HEK293 (cell line): ENCODE measurements around the gene DNAJC2.

Experiments used
- PRDM2 ChIP-seq: fragments of 450-650 bp; formaldehyde crosslinking; IDR thresholded peaks from 2 replicates; pipeline ENCODE4 v1.5.1; 2016; ENCODE audit warnings: missing biosample characterization, missing genetic modification characterization, borderline replicate concordance
- ZBTB20 ChIP-seq: fragments of 450-650 bp; formaldehyde crosslinking; IDR thresholded peaks from 2 replicates; pipeline ENCODE4 v1.5.1; 2016; ENCODE audit warnings: missing biosample characterization, missing genetic modification characterization
- ZBTB7A ChIP-seq: fragments of 450-650 bp; formaldehyde crosslinking; IDR thresholded peaks from 2 replicates; pipeline ENCODE4 v1.5.1; 2016; ENCODE audit warnings: low read depth, missing biosample characterization, missing genetic modification characterization
- ZEB2 ChIP-seq: fragments of 450-650 bp; formaldehyde crosslinking; IDR thresholded peaks from 2 replicates; pipeline ENCODE4 v1.5.1; 2016; ENCODE audit warnings: missing biosample characterization, missing genetic modification characterization
- ZFP69B ChIP-seq: fragments of 450-650 bp; formaldehyde crosslinking; IDR thresholded peaks from 2 replicates; pipeline ENCODE4 v1.5.1; 2016; ENCODE audit warnings: missing biosample characterization, missing genetic modification characterization
- ZNF138 ChIP-seq: fragments of 450-650 bp; formaldehyde crosslinking; IDR thresholded peaks from 2 replicates; pipeline ENCODE4 v1.5.1; 2016; ENCODE audit warnings: missing biosample characterization, missing genetic modification characterization, borderline replicate concordance
- ZNF221 ChIP-seq: fragments of 450-650 bp; formaldehyde crosslinking; IDR thresholded peaks from 2 replicates; pipeline ENCODE4 v1.5.1; 2017; ENCODE audit warnings: missing biosample characterization, missing genetic modification characterization, borderline replicate concordance
- ZNF311 ChIP-seq: fragments of 450-650 bp; formaldehyde crosslinking; IDR thresholded peaks from 2 replicates; pipeline ENCODE4 v1.5.1; 2017; ENCODE audit warnings: missing biosample characterization, missing genetic modification characterization, borderline replicate concordance
- ZNF341 ChIP-seq: fragments of 450-650 bp; formaldehyde crosslinking; IDR thresholded peaks from 2 replicates; pipeline ENCODE4; 2016; ENCODE audit warnings: low read depth, missing biosample characterization, missing genetic modification characterization
- ZNF518A ChIP-seq: fragments of 450-650 bp; formaldehyde crosslinking; conservative IDR thresholded peaks from 2 replicates; pipeline ENCODE4 v1.5.1; 2016; ENCODE audit warnings: low read depth, missing biosample characterization, missing genetic modification characterization
- ZNF544 ChIP-seq: fragments of 450-650 bp; formaldehyde crosslinking; IDR thresholded peaks from 2 replicates; pipeline ENCODE4 v1.5.0; 2017; ENCODE audit warnings: missing biosample characterization, missing genetic modification characterization
- ZNF623 ChIP-seq: fragments of 450-650 bp; formaldehyde crosslinking; IDR thresholded peaks from 2 replicates; pipeline ENCODE4 v1.5.1; 2016; ENCODE audit warnings: missing biosample characterization, missing genetic modification characterization
- ZNF792 ChIP-seq: fragments of 450-650 bp; formaldehyde crosslinking; IDR thresholded peaks from 2 replicates; pipeline ENCODE4 v1.5.1; 2016; ENCODE audit warnings: missing biosample characterization, missing genetic modification characterization
- ZSCAN18 ChIP-seq: fragments of 450-650 bp; formaldehyde crosslinking; IDR thresholded peaks from 2 replicates; pipeline ENCODE4 v1.5.1; 2016; ENCODE audit warnings: missing biosample characterization, missing genetic modification characterization
- TF ChIP-seq, protein P1 (sequence below): fragments of 450-650 bp; formaldehyde crosslinking; conservative IDR thresholded peaks from 2 replicates; pipeline ENCODE4 v1.5.1; 2016; ENCODE audit warnings: low read depth, missing biosample characterization, missing genetic modification characterization
- TF ChIP-seq, protein P2 (sequence below): fragments of 450-650 bp; formaldehyde crosslinking; IDR thresholded peaks from 2 replicates; pipeline ENCODE4 v1.5.1; 2016; ENCODE audit warnings: missing biosample characterization, missing genetic modification characterization
- TF ChIP-seq, protein P3 (sequence below): fragments of 450-650 bp; IDR thresholded peaks from 2 replicates; pipeline ENCODE4 v1.5.1; 2018; ENCODE audit warnings: missing biosample characterization, mild to moderate bottlenecking, missing genetic modification characterization

The DNAJC2 gene

GRCh38 chr7:103296901-103297836 lies 47.4 kb downstream of the DNAJC2 start, which contains the start of gene PMPCB (continued):
- TF ChIP-seq ZNF623 (tag by site-specific recombination) (peak; percentile 16; the same call in 1 of the 2 replicates), ZNF311 (tag by site-specific recombination) (no peak), ZBTB20 (no peak), ZNF341 (tag by site-specific recombination) (no peak), ZFP69B (tag by site-specific recombination) (peak; percentile 67; the same call in 1 of the 2 replicates), ZEB2 (tag by site-specific recombination) (peak; percentile 88), PRDM2 (tag by site-specific recombination) (no peak), ZNF544 (no peak), ZNF138 (tag by site-specific recombination) (no peak), ZNF518A (tag by site-specific recombination) (peak; percentile 95), ZBTB7A (no peak), ZNF221 (tag by site-specific recombination) (no peak), ZSCAN18 (tag by site-specific recombination) (0 out of 2 replicates have a peak, but pooled peaks have one; percentile 62), ZNF792 (tag by site-specific recombination) (no peak)
- TF ChIP-seq, protein P1, sequence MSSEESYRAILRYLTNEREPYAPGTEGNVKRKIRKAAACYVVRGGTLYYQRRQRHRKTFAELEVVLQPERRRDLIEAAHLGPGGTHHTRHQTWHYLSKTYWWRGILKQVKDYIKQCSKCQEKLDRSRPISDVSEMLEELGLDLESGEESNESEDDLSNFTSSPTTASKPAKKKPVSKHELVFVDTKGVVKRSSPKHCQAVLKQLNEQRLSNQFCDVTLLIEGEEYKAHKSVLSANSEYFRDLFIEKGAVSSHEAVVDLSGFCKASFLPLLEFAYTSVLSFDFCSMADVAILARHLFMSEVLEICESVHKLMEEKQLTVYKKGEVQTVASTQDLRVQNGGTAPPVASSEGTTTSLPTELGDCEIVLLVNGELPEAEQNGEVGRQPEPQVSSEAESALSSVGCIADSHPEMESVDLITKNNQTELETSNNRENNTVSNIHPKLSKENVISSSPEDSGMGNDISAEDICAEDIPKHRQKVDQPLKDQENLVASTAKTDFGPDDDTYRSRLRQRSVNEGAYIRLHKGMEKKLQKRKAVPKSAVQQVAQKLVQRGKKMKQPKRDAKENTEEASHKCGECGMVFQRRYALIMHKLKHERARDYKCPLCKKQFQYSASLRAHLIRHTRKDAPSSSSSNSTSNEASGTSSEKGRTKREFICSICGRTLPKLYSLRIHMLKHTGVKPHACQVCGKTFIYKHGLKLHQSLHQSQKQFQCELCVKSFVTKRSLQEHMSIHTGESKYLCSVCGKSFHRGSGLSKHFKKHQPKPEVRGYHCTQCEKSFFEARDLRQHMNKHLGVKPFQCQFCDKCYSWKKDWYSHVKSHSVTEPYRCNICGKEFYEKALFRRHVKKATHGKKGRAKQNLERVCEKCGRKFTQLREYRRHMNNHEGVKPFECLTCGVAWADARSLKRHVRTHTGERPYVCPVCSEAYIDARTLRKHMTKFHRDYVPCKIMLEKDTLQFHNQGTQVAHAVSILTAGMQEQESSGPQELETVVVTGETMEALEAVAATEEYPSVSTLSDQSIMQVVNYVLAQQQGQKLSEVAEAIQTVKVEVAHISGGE (tag by site-specific recombination), result peak; percentile 89
- TF ChIP-seq, protein P2, sequence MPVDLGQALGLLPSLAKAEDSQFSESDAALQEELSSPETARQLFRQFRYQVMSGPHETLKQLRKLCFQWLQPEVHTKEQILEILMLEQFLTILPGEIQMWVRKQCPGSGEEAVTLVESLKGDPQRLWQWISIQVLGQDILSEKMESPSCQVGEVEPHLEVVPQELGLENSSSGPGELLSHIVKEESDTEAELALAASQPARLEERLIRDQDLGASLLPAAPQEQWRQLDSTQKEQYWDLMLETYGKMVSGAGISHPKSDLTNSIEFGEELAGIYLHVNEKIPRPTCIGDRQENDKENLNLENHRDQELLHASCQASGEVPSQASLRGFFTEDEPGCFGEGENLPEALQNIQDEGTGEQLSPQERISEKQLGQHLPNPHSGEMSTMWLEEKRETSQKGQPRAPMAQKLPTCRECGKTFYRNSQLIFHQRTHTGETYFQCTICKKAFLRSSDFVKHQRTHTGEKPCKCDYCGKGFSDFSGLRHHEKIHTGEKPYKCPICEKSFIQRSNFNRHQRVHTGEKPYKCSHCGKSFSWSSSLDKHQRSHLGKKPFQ (tag by site-specific recombination), result no peak
- TF ChIP-seq, protein P3, sequence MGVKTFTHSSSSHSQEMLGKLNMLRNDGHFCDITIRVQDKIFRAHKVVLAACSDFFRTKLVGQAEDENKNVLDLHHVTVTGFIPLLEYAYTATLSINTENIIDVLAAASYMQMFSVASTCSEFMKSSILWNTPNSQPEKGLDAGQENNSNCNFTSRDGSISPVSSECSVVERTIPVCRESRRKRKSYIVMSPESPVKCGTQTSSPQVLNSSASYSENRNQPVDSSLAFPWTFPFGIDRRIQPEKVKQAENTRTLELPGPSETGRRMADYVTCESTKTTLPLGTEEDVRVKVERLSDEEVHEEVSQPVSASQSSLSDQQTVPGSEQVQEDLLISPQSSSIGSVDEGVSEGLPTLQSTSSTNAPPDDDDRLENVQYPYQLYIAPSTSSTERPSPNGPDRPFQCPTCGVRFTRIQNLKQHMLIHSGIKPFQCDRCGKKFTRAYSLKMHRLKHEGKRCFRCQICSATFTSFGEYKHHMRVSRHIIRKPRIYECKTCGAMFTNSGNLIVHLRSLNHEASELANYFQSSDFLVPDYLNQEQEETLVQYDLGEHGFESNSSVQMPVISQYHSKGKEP (tag by site-specific recombination), result no peak
